Measurements from ENCODE around the gene C3. TPM values are rescaled to one million over a fixed set of nuclear protein-coding genes. Genes with fewer than 3 reads are reported as not detected.

C3 gene
- total RNA-seq, 1 donor from 2014 or later = 8.2 TPM

DNA sequence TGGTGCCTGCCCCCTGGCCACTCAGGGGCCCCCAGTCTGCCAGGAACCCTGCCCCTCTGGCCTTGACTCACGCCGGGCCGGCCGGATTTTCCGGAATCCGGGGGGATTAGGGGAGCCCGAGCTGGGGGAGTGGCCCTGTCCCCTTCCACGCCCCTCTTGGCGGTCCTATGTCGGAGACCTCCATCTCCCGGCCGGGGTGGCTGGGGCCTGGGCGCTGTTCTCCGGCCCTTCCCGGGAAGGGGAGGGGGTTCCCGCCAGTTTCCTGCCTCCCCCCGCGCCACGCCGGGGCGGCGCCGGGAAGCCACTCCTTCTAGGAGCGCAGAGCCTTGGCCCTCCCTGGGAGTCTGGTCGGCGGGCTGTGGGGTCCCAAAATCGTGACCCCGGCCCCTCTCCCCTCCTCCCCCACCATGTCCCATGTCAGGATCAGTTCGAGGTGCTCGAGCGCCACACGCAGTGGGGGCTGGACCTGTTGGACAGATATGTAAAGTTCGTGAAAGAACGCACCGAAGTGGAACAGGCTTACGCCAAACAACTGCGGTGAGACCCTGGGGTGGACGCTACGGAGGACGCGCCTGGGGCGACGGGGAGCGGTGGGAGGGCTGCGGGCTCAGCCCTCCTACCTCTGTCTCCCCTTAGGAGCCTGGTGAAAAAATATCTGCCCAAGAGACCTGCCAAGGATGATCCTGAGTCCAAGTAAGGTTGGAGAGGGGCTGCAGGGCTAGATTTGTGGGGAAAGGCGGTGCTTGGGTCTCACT lies 20.3 kb upstream of the C3 start:
- Mint-ChIP-seq H3K4me1 (ENCODE audit: unreplicated experiment) (peaks cover 49% of the 10 kb centered on the region), H3K9me3 (no peaks in the 10 kb centered on the region), H3K36me3 (peaks cover 15% of the 10 kb centered on the region), H3K27ac (peak overlapping the region; percentile 65), H3K4me3 (peak overlapping the region; percentile 90), H3K27me3 (no peaks in the 10 kb centered on the region)
- no peak for DNase-seq (ENCODE audit: extremely low spot score, unreplicated experiment)
- TF ChIP-seq, protein P1, sequence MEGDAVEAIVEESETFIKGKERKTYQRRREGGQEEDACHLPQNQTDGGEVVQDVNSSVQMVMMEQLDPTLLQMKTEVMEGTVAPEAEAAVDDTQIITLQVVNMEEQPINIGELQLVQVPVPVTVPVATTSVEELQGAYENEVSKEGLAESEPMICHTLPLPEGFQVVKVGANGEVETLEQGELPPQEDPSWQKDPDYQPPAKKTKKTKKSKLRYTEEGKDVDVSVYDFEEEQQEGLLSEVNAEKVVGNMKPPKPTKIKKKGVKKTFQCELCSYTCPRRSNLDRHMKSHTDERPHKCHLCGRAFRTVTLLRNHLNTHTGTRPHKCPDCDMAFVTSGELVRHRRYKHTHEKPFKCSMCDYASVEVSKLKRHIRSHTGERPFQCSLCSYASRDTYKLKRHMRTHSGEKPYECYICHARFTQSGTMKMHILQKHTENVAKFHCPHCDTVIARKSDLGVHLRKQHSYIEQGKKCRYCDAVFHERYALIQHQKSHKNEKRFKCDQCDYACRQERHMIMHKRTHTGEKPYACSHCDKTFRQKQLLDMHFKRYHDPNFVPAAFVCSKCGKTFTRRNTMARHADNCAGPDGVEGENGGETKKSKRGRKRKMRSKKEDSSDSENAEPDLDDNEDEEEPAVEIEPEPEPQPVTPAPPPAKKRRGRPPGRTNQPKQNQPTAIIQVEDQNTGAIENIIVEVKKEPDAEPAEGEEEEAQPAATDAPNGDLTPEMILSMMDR (conservative IDR thresholded peaks at IDR 0.05) = no peak

DNA sequence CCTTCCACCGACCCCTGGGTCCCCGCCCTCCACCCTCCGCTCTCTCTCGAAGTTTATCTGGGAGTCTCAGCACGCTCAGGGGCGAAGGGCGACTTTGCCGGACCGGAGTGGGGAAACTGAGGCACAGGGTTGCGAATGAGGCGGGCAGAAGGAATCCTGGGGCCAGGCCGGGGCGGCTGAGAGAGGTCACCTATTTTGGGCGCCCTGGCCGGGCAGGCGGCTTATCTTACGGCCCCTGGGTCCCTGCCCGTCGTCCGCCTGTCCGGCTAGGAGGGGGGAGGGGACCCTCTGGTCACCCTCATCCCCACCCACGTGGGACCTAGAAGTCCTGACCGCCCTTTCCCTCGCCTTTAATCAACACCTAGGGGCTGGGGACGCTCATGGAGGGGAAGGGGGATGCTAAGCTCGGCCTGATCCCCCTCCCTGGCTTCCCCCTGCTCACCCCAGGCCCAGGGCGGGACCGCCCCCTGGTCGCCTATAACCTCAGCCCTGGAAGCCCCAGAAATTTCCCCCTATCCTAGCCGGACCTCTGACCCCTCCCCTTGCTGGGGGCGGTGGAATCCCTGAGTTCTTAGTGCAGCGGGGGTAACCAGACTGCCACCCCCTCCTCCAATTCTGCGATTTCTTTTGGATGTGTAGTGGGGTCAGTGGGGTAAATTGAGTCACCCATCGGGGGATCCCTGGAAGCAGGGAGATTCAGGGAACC lies 19.6 kb upstream of the C3 start:
- Mint-ChIP-seq H3K27ac (no peak overlapping the region), H3K4me3 (peak overlapping the region; percentile 90), H3K27me3 (no peaks in the 10 kb centered on the region), H3K36me3 (peaks cover 9% of the 10 kb centered on the region), H3K4me1 (ENCODE audit: unreplicated experiment) (peaks cover 43% of the 10 kb centered on the region), H3K9me3 (no peaks in the 10 kb centered on the region)
- TF ChIP-seq, protein P1 (conservative IDR thresholded peaks at IDR 0.05) = no peak
- no peak for DNase-seq (ENCODE audit: extremely low spot score, unreplicated experiment)

DNA sequence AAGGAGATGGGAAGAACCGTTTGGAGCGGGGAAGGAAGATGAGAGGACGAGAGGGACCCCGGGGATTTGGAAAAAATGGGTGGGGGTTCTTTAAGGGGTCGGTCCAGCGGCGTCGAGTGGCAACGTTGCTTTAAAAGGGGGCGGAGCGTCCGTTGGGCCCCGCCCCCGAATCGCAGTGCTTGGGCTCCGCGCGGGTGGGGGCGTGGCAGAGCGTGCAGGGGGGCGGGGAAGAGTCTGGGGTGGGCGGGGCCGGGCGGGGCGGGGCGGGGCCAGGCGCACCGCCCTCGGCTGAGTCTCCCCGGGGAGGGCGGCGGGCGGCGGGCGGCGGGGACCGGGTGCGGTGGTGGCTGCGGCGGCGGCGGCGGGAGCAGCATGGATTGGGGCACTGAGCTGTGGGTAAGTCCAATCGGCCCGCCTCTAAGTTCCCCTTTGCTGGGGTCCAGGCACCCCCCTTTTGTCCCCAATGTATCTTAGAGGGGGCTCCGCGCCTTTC lies 19.0 kb upstream of the C3 start, which contains the start of gene TRIP10:
Gene TRIP10, plus strand, starts transcription at position 291 of the 493 bp plus-strand sequence. Its CDS starts 82 bp downstream, at position 373.
- no peaks in the 10 kb centered on the region for H3K27me3 Mint-ChIP-seq
- no peak for DNase-seq (ENCODE audit: extremely low spot score, unreplicated experiment)
- peaks cover 9% of the 10 kb centered on the region for H3K36me3 Mint-ChIP-seq
- H3K9me3 Mint-ChIP-seq = no peaks in the 10 kb centered on the region
- peak within 1 kb of the TSS; percentile 93 for H3K27ac Mint-ChIP-seq
- TF ChIP-seq, protein P1 (conservative IDR thresholded peaks at IDR 0.05) = no peak
- peaks cover 42% of the 10 kb centered on the region for H3K4me1 Mint-ChIP-seq (ENCODE audit: unreplicated experiment)
- peak within 1 kb of the TSS; percentile 96 for H3K4me3 Mint-ChIP-seq

DNA sequence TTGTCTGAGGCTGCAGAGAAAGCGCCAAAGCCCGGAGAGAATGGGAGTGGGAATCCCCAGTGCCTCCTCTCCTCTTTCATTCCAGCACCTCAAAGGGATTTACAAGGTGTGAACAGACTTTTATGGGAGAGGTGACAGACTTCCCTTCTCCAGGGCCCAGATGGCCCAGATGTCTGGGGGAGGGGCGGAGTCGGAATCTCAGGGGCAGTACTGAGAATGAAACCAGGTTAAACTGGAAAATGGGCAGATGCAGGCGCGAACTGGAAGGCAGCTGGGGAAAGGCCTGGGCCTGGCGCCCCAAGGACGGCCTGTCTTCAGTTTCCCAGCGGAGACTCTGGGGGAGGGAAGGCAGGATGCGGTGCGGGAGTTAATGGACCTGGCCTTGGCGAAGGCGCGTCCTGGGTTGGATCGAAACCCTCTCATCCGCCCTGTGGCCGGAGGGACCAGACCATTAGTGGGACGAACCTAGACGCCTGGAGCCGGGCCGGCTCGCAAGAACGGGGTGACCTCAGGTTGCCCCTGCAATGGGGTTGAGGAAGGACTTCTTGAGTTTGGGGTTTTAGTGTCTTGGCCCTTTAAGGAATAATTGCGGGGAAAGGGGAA lies 18.4 kb upstream of the C3 start:
- H3K9me3 Mint-ChIP-seq = no peaks in the 10 kb centered on the region
- peaks cover 37% of the 10 kb centered on the region for H3K4me1 Mint-ChIP-seq (ENCODE audit: unreplicated experiment)
- peak overlapping the region; percentile 96 for H3K4me3 Mint-ChIP-seq
- DNase-seq (ENCODE audit: extremely low spot score, unreplicated experiment) = no peak
- H3K36me3 Mint-ChIP-seq = peaks cover 3% of the 10 kb centered on the region
- peak overlapping the region; percentile 93 for H3K27ac Mint-ChIP-seq
- TF ChIP-seq, protein P1 (conservative IDR thresholded peaks at IDR 0.05) = peak; percentile 9
- H3K27me3 Mint-ChIP-seq = no peaks in the 10 kb centered on the region

DNA sequence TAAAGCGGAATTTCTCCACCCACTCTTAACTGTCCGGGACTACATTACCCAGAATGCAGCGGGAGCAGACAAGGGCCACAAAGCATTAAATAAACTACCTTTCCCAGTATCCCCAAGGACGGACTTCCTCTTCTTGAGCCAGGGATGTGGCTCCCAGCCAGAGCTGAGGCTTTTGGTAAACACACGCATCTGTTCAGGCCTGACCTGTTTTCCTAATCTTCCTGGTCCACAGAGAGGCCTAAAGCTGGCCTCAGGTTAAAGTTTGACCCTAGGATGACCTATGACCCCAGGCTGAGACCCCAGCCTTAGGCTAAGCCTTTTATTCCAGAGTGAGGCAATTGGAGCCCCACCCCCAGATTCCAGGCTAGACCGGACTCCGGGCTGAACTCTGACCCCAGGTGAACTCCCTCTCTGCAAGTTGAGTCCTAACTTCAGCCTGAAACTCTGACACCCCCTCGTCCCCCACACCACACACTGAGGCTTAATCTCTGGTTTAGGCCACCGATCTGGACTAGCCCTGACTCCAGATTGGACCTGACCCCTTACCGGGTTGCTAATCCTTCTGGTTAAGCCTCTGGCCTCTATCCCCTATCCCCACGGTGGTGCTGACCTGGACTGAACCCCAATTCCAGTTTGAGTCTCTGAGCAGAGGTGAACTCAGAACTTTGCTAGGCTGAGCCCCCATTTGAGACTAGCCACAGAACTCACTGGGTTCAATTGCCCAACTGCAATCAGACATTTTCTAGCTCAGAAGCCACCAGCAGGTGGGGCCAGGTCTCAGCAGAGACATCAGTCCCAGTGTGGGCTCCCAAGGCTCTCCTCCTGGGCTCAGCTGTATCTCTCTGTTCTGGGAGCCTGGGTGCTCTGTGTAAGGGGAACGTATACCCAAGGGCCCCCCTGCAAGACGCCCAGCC lies 17.7 kb upstream of the C3 start:
- Mint-ChIP-seq H3K9me3 (no peaks in the 10 kb centered on the region), H3K36me3 (no peaks in the 10 kb centered on the region), H3K27me3 (no peaks in the 10 kb centered on the region), H3K27ac (peak overlapping the region; percentile 93), H3K4me1 (ENCODE audit: unreplicated experiment) (peaks cover 32% of the 10 kb centered on the region), H3K4me3 (peak overlapping the region; percentile 96)
- DNase-seq (ENCODE audit: extremely low spot score, unreplicated experiment) = no peak
- TF ChIP-seq, protein P1 (conservative IDR thresholded peaks at IDR 0.05) = peak; percentile 69

Data from type B pancreatic cell (in vitro differentiated cells).